ENCODE data around the gene STUM. TPM values are rescaled to one million over a fixed set of nuclear protein-coding genes. Genes with fewer than 3 reads are reported as not detected.

The STUM gene
- total RNA-seq, 4 donors from 2014 or later = 0.92 to 1.9 (median 1.0) TPM

GRCh38 chr1:226581650-226582330, 33.2 kb downstream of the STUM start:
- DNase-seq (peak in 1 of 2 donors; percentile 39), ATAC-seq (peak; percentile 66 to 73)
- intact Hi-C loops (cut with DNase I; ENCODE audit: low total_unique reads) (no loop called here), in situ Hi-C loops (cut with MboI; ENCODE audit: low sequenced_read_pairs in 4 of 4) (no loop called here)
- no peaks in the 10 kb centered on the region for H3K36me3 ChIP-seq
- TF ChIP-seq POLR2A (IDR thresholded peaks at IDR 0.05) (no peak), CTCF (IDR thresholded peaks at IDR 0.05 in 4 of 5, conservative IDR thresholded peaks at IDR 0.05 in 1 of 5) (no peak)
- no peaks in the 10 kb centered on the region for H3K27me3 ChIP-seq
- no peak overlapping the region for H3K4me3 ChIP-seq
- no peaks in the 10 kb centered on the region for H3K4me1 ChIP-seq
- H3K9me3 ChIP-seq = no peaks in the 10 kb centered on the region
- H3K27ac ChIP-seq = no peak overlapping the region

GRCh38 chr1:226582966-226583365, 34.4 kb downstream of the STUM start:
- Histone ChIP-seq H3K9me3 (no peaks in the 10 kb centered on the region), H3K36me3 (no peaks in the 10 kb centered on the region), H3K4me1 (no peaks in the 10 kb centered on the region), H3K27ac (no peak overlapping the region), H3K27me3 (no peaks in the 10 kb centered on the region), H3K4me3 (no peak overlapping the region)
- ATAC-seq (no peak), DNase-seq (no peak)
- in situ Hi-C loops (cut with MboI; ENCODE audit: low sequenced_read_pairs in 4 of 4) = no loop called here
- intact Hi-C loops (cut with DNase I; ENCODE audit: low total_unique reads) = no loop called here
- no peak for TF ChIP-seq POLR2A (IDR thresholded peaks at IDR 0.05)
- no peak for TF ChIP-seq CTCF (IDR thresholded peaks at IDR 0.05 in 4 of 5, conservative IDR thresholded peaks at IDR 0.05 in 1 of 5)

DNA sequence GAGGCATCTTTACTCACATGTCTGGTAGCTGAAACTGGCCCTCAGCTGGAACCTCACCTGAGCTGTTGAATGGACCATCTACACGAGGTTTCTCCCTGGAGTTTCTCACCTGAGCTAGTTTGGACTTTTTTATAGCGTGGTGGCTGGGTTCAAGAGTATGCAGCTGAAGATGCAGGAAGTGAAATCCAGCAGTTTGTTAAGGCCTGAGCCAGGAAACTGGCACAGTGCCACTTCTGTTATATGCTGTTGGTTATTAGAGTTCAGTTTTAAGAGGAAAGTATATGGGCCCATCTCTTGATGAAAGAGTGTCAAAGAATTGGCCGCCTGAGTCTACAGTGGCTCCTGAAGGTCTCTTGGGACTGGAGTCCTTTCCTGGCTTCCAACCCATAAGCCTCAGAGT, 35.6 kb downstream of the STUM start:
- H3K4me3 ChIP-seq = no peak overlapping the region
- H3K27ac ChIP-seq = no peak overlapping the region
- ATAC-seq = no peak
- DNase-seq = no peak
- no peaks in the 10 kb centered on the region for H3K9me3 ChIP-seq
- TF ChIP-seq CTCF (IDR thresholded peaks at IDR 0.05 in 4 of 5, conservative IDR thresholded peaks at IDR 0.05 in 1 of 5) (no peak), POLR2A (IDR thresholded peaks at IDR 0.05) (no peak)
- no peaks in the 10 kb centered on the region for H3K27me3 ChIP-seq
- H3K4me1 ChIP-seq = peaks cover 0 to 5% of the 10 kb centered on the region in 2 donors
- in situ Hi-C loops (cut with MboI; ENCODE audit: low sequenced_read_pairs in 4 of 4) (no loop called here), intact Hi-C loops (cut with DNase I; ENCODE audit: low total_unique reads) (no loop called here)
- no peaks in the 10 kb centered on the region for H3K36me3 ChIP-seq

DNA sequence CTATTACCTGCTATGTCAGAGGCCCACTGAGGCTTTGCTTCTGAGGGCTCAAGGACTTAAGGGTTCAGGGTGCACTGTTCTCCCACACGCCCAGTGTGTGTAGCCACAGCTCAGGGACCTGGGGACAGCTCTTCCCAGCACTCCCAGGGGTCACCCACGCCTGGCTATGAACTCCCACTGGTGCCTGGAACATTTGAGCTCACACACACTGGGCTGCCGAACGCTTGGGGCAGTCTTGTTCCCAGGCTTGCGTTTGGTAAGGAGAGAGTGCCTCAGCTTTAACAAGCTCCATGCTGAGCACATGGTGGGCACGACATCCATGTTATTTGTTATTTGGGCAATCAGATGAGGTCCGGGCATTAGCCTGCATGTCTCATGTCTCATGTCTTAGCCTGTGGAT, 37.6 kb downstream of the STUM start:
- Histone ChIP-seq H3K27ac (no peak overlapping the region), H3K9me3 (no peaks in the 10 kb centered on the region), H3K27me3 (no peaks in the 10 kb centered on the region), H3K36me3 (no peaks in the 10 kb centered on the region), H3K4me3 (no peak overlapping the region), H3K4me1 (peaks cover 0 to 5% of the 10 kb centered on the region in 2 donors)
- in situ Hi-C loops (cut with MboI; ENCODE audit: low sequenced_read_pairs in 4 of 4) (no loop called here), intact Hi-C loops (cut with DNase I; ENCODE audit: low total_unique reads) (no loop called here)
- ATAC-seq (no peak), DNase-seq (no peak)
- TF ChIP-seq CTCF (IDR thresholded peaks at IDR 0.05 in 4 of 5, conservative IDR thresholded peaks at IDR 0.05 in 1 of 5) (no peak), POLR2A (IDR thresholded peaks at IDR 0.05) (no peak)

Measured in gastrocnemius medialis (tissue), 4 donors.